OCI-LY7 (cell line): ENCODE measurements around the gene NEUROG1. TPM values are rescaled to one million over a fixed set of nuclear protein-coding genes. Genes with fewer than 3 reads are reported as not detected.

Experiments used
- BruUV-seq: library from RNA; stranded (reverse); fragments of 400-500 nt; replicated peaks from 2 replicates; lab custom pipeline; 2021; lab: Mats Ljungman, UMichigan
- CTCF ChIA-PET: fragments of 300-600 bp; sonication (Branson Sonifier 250); formaldehyde crosslinking; loops from one replicate; lab custom pipeline; 2022; ENCODE audit warnings: antibody characterized with exemption; ENCODE audit not compliant: unreplicated experiment; lab: Charles Lee
- POLR2A ChIA-PET: fragments of 300-600 bp; sonication (Branson Sonifier 250); formaldehyde crosslinking; loops from one replicate; lab custom pipeline; 2022; ENCODE audit warnings: antibody characterized with exemption; lab: Charles Lee
- DNase-seq: peaks from one replicate; pipeline ENCODE4 v3.0.0-alpha.2; 2015; ENCODE audit warnings: low spot score
- H2AFZ ChIP-seq: fragments of 200-600 bp; sonication (generic), shearing (Covaris generic); 2 replicates; pipeline ENCODE4 v1.6.1; 2014; ENCODE audit warnings: mild to moderate bottlenecking, antibody characterized with exemption, low read length, moderate library complexity
- H3K27ac ChIP-seq: fragments of 200-600 bp; sonication (generic); 2 replicates; pipeline ENCODE4 v1.5.1; 2014; ENCODE audit warnings: mixed run types, low read depth, mild to moderate bottlenecking, moderate library complexity, low read length, inconsistent platforms; ENCODE audit not compliant: poor library complexity, severe bottlenecking
- H3K36me3 ChIP-seq: fragments of 200-600 bp; sonication (generic); 2 replicates; pipeline ENCODE4 v1.6.1; 2014; ENCODE audit warnings: mild to moderate bottlenecking, antibody characterized with exemption, low read length, moderate library complexity, mixed read lengths; ENCODE audit not compliant: insufficient read depth
- H3K4me1 ChIP-seq: fragments of 200-600 bp; sonication (generic); 2 replicates; pipeline ENCODE4 v1.5.1; 2014; ENCODE audit warnings: mild to moderate bottlenecking, low read length; ENCODE audit not compliant: insufficient read depth, poor library complexity, severe bottlenecking
- H3K4me2 ChIP-seq: fragments of 200-600 bp; sonication (generic); 2 replicates; pipeline ENCODE4 v1.6.1; 2014; ENCODE audit warnings: mild to moderate bottlenecking, low read length
- H3K4me3 ChIP-seq: fragments of 200-600 bp; sonication (generic); 2 replicates; pipeline ENCODE4 v1.5.1; 2014; ENCODE audit warnings: mild to moderate bottlenecking, low read depth, low read length; ENCODE audit not compliant: poor library complexity, severe bottlenecking
- H3K79me2 ChIP-seq: fragments of 200-600 bp; sonication (generic); 2 replicates; pipeline ENCODE4 v1.6.1; 2016; ENCODE audit warnings: low read depth, mild to moderate bottlenecking, low read length, moderate library complexity, mixed read lengths; ENCODE audit not compliant: insufficient read depth
- H3K9me2 ChIP-seq: fragments of 200-600 bp; sonication (generic); 2 replicates; pipeline ENCODE4 v1.6.1; 2016; ENCODE audit warnings: mild to moderate bottlenecking, low read length, mixed read lengths; ENCODE audit not compliant: insufficient read depth
- H3K9me3 ChIP-seq: fragments of 200-600 bp; sonication (generic); 2 replicates; pipeline ENCODE4 v1.6.1; 2014; ENCODE audit warnings: mild to moderate bottlenecking, mixed run types, low read length, mixed read lengths
- H4K20me1 ChIP-seq: fragments of 200-600 bp; sonication (generic); 2 replicates; pipeline ENCODE4 v1.6.1; 2014; ENCODE audit warnings: mild to moderate bottlenecking, antibody characterized with exemption, low read length, moderate library complexity, mixed read lengths; ENCODE audit not compliant: insufficient read depth
- CTCF ChIP-seq: fragments of 200-600 bp; sonication (generic); conservative IDR thresholded peaks from 2 replicates; pipeline ENCODE4 v1.5.1; 2014; ENCODE audit warnings: mild to moderate bottlenecking, antibody characterized with exemption, low read length, moderate library complexity, mixed read lengths
- EZH2phosphoT487 ChIP-seq: fragments of 200-600 bp; sonication (generic); IDR thresholded peaks from 2 replicates; pipeline ENCODE4 v1.6.1; 2018; ENCODE audit warnings: low read depth, borderline replicate concordance, mild to moderate bottlenecking, mixed run types, antibody characterized with exemption, low read length, moderate library complexity, mixed read lengths
- intact Hi-C: fragments of 100-400 bp; cut with micrococcal nuclease; formaldehyde crosslinking; loops from one replicate; pipeline ENCODE4 v1.10.0; 2022; ENCODE audit not compliant: unreplicated experiment
- total RNA-seq, 2 experiments: library from RNA; depleted of rRNA in 1 of 2; stranded (reverse); fragments of >200 nt in 1 of 2; shearing (Covaris generic) in 1 of 2; gene quantifications; 2 replicates each; pipeline ENCODE4 v1.2.3, GENCODE V29; 2014 to 2022

NEUROG1 gene
- total RNA-seq, 2 experiments from 2014 or later: not detected

GRCh38 chr5:135538261-135538660, 2.5 kb upstream of the NEUROG1 start:
- no peaks in the 10 kb centered on the region for H3K79me2 ChIP-seq
- intact Hi-C loops: loop anchor here (5.0 kb wide), 1 partner anchor 61 kb away; no protein-coding TSS in a partner anchor
- POLR2A ChIA-PET: no interaction called here
- H3K4me2 ChIP-seq: no peak overlapping the region
- BruUV-seq: no TSS peak
- H3K9me3 ChIP-seq: no peaks in the 10 kb centered on the region
- TF ChIP-seq CTCF (no peak), EZH2phosphoT487 (no peak)
- CTCF ChIA-PET: no interaction called here
- no peaks in the 10 kb centered on the region for H3K9me2 ChIP-seq
- H3K27ac ChIP-seq: no peak overlapping the region
- DNase-seq: no peak
- H3K4me1 ChIP-seq: no peaks in the 10 kb centered on the region
- no peak overlapping the region for H3K4me3 ChIP-seq
- no peak overlapping the region for H2AFZ ChIP-seq
- H4K20me1 ChIP-seq: no peaks in the 10 kb centered on the region
- no peaks in the 10 kb centered on the region for H3K36me3 ChIP-seq

GRCh38 chr5:135537745-135538144, 2.0 kb upstream of the NEUROG1 start:
- TF ChIP-seq CTCF: no peak
- no peak for TF ChIP-seq EZH2phosphoT487
- H2AFZ ChIP-seq: no peak overlapping the region
- H3K79me2 ChIP-seq: no peaks in the 10 kb centered on the region
- no peaks in the 10 kb centered on the region for H3K9me3 ChIP-seq
- H3K4me2 ChIP-seq: no peak overlapping the region
- no peaks in the 10 kb centered on the region for H3K9me2 ChIP-seq
- no peak for DNase-seq
- no peaks in the 10 kb centered on the region for H3K36me3 ChIP-seq
- H3K27ac ChIP-seq: no peak overlapping the region
- POLR2A ChIA-PET: no interaction called here
- intact Hi-C loops: loop anchor here (5.0 kb wide), 1 partner anchor 60 kb away; no protein-coding TSS in a partner anchor
- CTCF ChIA-PET: no interaction called here
- no peaks in the 10 kb centered on the region for H4K20me1 ChIP-seq
- no peak overlapping the region for H3K4me3 ChIP-seq
- no peaks in the 10 kb centered on the region for H3K4me1 ChIP-seq
- BruUV-seq: no TSS peak

- no peak for DNase-seq
- Histone ChIP-seq H3K9me2 (no peaks in the 10 kb centered on the region), H3K27ac (no peak overlapping the region), H3K36me3 (no peaks in the 10 kb centered on the region), H3K4me1 (no peaks in the 10 kb centered on the region), H2AFZ (no peak overlapping the region), H3K9me3 (no peaks in the 10 kb centered on the region), H3K4me3 (no peak overlapping the region), H3K79me2 (no peaks in the 10 kb centered on the region), H4K20me1 (no peaks in the 10 kb centered on the region), H3K4me2 (no peak overlapping the region)
- CTCF ChIA-PET: no interaction called here
- TF ChIP-seq EZH2phosphoT487 (no peak), CTCF (no peak)
- POLR2A ChIA-PET: no interaction called here
- no TSS peak for BruUV-seq
- intact Hi-C loops: loop anchor here (5.0 kb wide), 1 partner anchor 60 kb away; no protein-coding TSS in a partner anchor
Observed at GRCh38 chr5:135537271-135537670, 1.5 kb upstream of the NEUROG1 start.
